Esophagus muscularis mucosa (tissue), 4 donors: Measurements from ENCODE around the gene SIAH2. TPM values are rescaled to one million over a fixed set of nuclear protein-coding genes. Genes with fewer than 3 reads are reported as not detected.

Source experiments
- DNase-seq: peaks from one replicate; pipeline ENCODE4 v3.0.0-alpha.2; 2017; ENCODE audit errors: extremely low spot score
- H3K27ac ChIP-seq, 4 donors: fragments of 200-600 bp; sonication (generic); replicated peaks in 1 of 4; 1 replicate in 3 of 4; 2 replicates in 1 of 4; pipeline ENCODE4 v1.5.1; 2016 to 2019; ENCODE audit warnings: mild to moderate bottlenecking in 1 of 4
- H3K27me3 ChIP-seq, 4 donors: fragments of 200-600 bp; sonication (generic); one replicate each; pipeline versions ENCODE4 v1.5.1 to v1.6.0; 2016 to 2019
- H3K36me3 ChIP-seq, 4 donors: fragments of 200-600 bp; sonication (generic); one replicate each; pipeline ENCODE4 v1.5.1; 2016 to 2019
- H3K4me1 ChIP-seq, 4 donors: fragments of 200-600 bp; sonication (generic); one replicate each; pipeline ENCODE4 v1.5.1; 2016 to 2019
- H3K4me3 ChIP-seq, 4 donors: fragments of 200-600 bp; sonication (generic); 1 replicate in 2 of 4; 2 replicates in 2 of 4; pipeline ENCODE4 v1.5.1; 2016 to 2019; ENCODE audit warnings: mild to moderate bottlenecking in 4 of 4, moderate library complexity in 1 of 4
- H3K9me3 ChIP-seq, 4 donors: fragments of 200-600 bp; sonication (generic); 1 replicate in 3 of 4; 2 replicates in 1 of 4; pipeline ENCODE4 v1.5.1; 2016 to 2019
- CTCF ChIP-seq, 3 experiments: fragments of 200-600 bp in 2 of 3; fragments of 450-650 bp in 1 of 3; sonication (generic) in 2 of 3; IDR thresholded peaks; one replicate each; pipeline ENCODE4 v1.5.1; 2017 to 2019; ENCODE audit warnings: antibody characterized with exemption in 3 of 3, mild to moderate bottlenecking in 2 of 3, moderate library complexity in 1 of 3
- EP300 ChIP-seq: sonication (generic); formaldehyde crosslinking; IDR thresholded peaks from one replicate; pipeline ENCODE4 v1.6.1; 2017; ENCODE audit warnings: antibody characterized with exemption
- POLR2A ChIP-seq: fragments of 450-650 bp; IDR thresholded peaks from one replicate; pipeline ENCODE4 v1.6.1; 2017; ENCODE audit warnings: antibody characterized with exemption, moderate library complexity, mild to moderate bottlenecking, low read depth
- POLR2AphosphoS5 ChIP-seq, 2 donors: sonication (generic); formaldehyde crosslinking; IDR thresholded peaks; one replicate each; pipeline ENCODE4 v1.6.1; 2017; ENCODE audit warnings: antibody characterized with exemption in 2 of 2
- WGBS: methylation state at CpG from one replicate; pipeline ENCODE4 v1.1.5; 2018; 5-methylcytosine and 5-hydroxymethylcytosine counted together
- intact Hi-C: fragments of 100-400 bp; cut with DNase I; formaldehyde crosslinking; loops from one replicate; pipeline ENCODE4 v1.15.1; 2023
- total RNA-seq, 4 donors: library from RNA; depleted of rRNA; stranded (reverse); fragments of >200 nt; gene quantifications; one replicate each; pipeline versions ENCODE4 v1.1.0 to v1.2.1, GENCODE V29; 2016

Gene SIAH2
- total RNA-seq, 4 donors from 2014 or later: 27.8 to 55.8 (median 43.3) TPM

GRCh38 chr3:150721285-150722130 lies 41.5 kb downstream of the SIAH2 start:
- peak overlapping the region in 1 of 4 donors; percentile 19 for H3K4me3 ChIP-seq
- DNase-seq: no peak
- peaks cover 4 to 7% (median 5%) of the 10 kb centered on the region in 4 donors for H3K4me1 ChIP-seq
- intact Hi-C loops: loop anchor here (1.0 to 5.0 kb wide), 3 partner anchors 41 to 421 kb away; partner anchors contain the start of gene SIAH2
- H3K36me3 ChIP-seq: no peaks in the 10 kb centered on the region
- no peaks in the 10 kb centered on the region for H3K27me3 ChIP-seq
- TF ChIP-seq CTCF (IDR thresholded peaks at IDR 0.05) (peak; percentile 83 to 85 (median 83)), POLR2A (no peak)
- no peak overlapping the region for H3K27ac ChIP-seq
- WGBS: 18% methylated on average over 13 of the region's 13 CpGs
- no peaks in the 10 kb centered on the region for H3K9me3 ChIP-seq

- 85% methylated on average over 3 of the region's 3 CpGs for WGBS
- Histone ChIP-seq H3K4me3 (no peak overlapping the region), H3K36me3 (no peaks in the 10 kb centered on the region), H3K27me3 (no peaks in the 10 kb centered on the region), H3K27ac (no peak overlapping the region), H3K9me3 (no peaks in the 10 kb centered on the region), H3K4me1 (peaks cover 4 to 7% (median 5%) of the 10 kb centered on the region in 4 donors)
- TF ChIP-seq POLR2A (no peak), CTCF (IDR thresholded peaks at IDR 0.05) (no peak), POLR2AphosphoS5 (IDR thresholded peaks at IDR 0.05) (no peak), EP300 (no peak)
- intact Hi-C loops: loop anchor here (5.0 kb wide), 2 partner anchors 42 to 422 kb away; partner anchors contain the start of gene SIAH2
- DNase-seq: no peak
Measured at GRCh38 chr3:150720444-150720843, 42.5 kb downstream of the SIAH2 start.

- no peaks in the 10 kb centered on the region for H3K27me3 ChIP-seq
- peaks cover 0 to 5% (median 0%) of the 10 kb centered on the region in 4 donors for H3K36me3 ChIP-seq
- intact Hi-C loops: no loop called here
- no peak for TF ChIP-seq EP300
- no peak for TF ChIP-seq POLR2A
- no peak for TF ChIP-seq POLR2AphosphoS5 (IDR thresholded peaks at IDR 0.05)
- no peak for TF ChIP-seq CTCF (IDR thresholded peaks at IDR 0.05)
- WGBS: 95% methylated on average over 2 of the region's 2 CpGs
- no peaks in the 10 kb centered on the region for H3K9me3 ChIP-seq
- no peak for DNase-seq
- H3K4me3 ChIP-seq: no peak overlapping the region
- H3K4me1 ChIP-seq: peaks cover 0 to 6% (median 0%) of the 10 kb centered on the region in 4 donors
- no peak overlapping the region for H3K27ac ChIP-seq
Measured at GRCh38 chr3:150710097-150710496, 52.9 kb downstream of the SIAH2 start.

- Histone ChIP-seq H3K9me3 (no peaks in the 10 kb centered on the region), H3K4me3 (peak within 1 kb of the TSS; percentile 58 to 72 (median 64)), H3K4me1 (peaks cover 5 to 21% (median 10%) of the 10 kb centered on the region in 4 donors), H3K27me3 (no peaks in the 10 kb centered on the region), H3K36me3 (no peaks in the 10 kb centered on the region), H3K27ac (peak within 1 kb of the TSS; percentile 74 to 82 (median 79))
- WGBS: 0% methylated on average over 35 of the region's 35 CpGs
- TF ChIP-seq POLR2AphosphoS5 (IDR thresholded peaks at IDR 0.05) (peak; percentile 66 to 74), EP300 (no peak), POLR2A (peak; percentile 10), CTCF (IDR thresholded peaks at IDR 0.05) (peak in 2 of 3 experiments; percentile 31 to 33)
- DNase-seq: peak; percentile 96
- intact Hi-C loops: loop anchor here (5.0 kb wide), 1 partner anchor 102 kb away; the partner anchor contains the start of gene SELENOT
Measured at GRCh38 chr3:150703756-150704344, 59.1 kb downstream of the SIAH2 start, which contains the start of gene ERICH6. ERICH6 (minus strand) TSS chr3:150703920; CDS start chr3:150703898, 22 bp downstream.
